ENCODE results near the gene OLFML1.
"Not testable (repeated sequence)": the region's sequence is repeated elsewhere in the genome, so short reads cannot be mapped to it uniquely, and the experiment has no call there.

Gene OLFML1

DNA sequence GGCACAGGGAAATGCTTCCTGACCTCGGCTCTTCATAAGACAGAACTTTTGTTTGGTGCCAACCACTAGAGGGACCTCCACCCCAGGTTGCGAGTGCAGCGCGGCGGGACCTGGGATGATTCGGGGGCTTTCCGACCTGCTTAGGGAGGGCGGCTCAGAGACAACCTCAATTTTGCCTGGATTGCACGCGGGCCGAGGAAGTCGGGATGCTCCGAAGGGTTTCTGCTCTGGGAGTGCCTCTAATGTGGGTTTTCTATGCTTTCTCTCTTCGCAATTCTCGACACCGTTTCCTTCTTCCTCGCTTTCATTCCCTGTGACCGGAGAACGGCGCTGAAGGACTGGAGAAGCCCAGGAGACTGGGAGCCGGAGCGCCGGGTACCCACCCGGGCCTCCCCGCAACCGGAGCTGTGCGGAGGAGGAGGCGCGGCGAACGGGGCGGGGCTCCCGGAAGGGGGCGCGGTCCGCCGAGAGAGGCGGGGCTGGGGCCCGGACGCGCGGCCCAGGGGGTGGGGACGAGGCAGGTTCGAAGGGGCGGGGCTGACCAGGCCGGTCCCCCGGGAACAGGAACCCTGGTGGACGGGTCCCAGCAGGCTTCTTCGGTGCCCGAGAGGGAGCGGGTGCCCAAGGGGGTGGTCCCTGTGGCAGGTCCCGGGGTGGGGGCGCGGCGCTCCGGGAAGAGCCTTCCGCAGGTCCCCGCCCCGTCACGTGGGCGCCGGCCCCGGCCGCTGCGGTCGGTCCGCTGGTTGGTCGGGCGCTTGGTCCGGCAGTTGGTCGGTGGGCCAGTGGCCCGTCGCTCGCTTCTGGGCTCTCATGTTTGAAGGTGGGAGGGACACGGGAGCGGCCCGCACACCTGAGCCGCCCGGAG, 28.2 kb downstream of the OLFML1 start, which contains the start of gene PPFIBP2:
TSS of gene PPFIBP2 (plus strand) at position 766 of the 865 bp plus-strand sequence. CDS start 35,477 bp downstream, outside the sequence.
- DNase-seq = peak; percentile 83

DNA sequence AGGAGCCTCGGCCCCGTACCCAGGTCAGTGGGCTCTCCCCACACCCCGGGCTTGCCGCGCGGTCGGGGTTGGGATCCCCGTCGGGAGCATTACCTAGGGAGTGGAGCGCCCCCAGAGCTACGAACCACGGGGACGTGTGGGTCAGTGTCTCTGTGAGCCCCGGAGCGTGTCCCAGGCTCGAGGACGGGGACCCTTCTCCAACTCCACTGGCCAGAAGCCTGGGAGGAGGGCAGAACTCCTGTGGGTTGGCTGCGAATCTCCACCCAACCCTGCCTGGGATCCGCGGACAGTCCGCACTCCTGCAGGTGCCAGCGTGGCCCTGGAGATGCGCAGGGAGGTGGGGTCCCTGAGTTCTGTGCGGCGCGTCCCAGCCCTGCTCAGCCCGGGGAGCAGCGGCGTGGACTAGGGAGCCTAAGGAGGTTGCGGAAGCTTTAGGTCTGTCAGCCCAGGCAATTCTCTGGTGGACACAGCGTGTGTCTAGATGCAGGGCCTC, 28.8 kb downstream of the OLFML1 start:
- no peak for DNase-seq

DNA sequence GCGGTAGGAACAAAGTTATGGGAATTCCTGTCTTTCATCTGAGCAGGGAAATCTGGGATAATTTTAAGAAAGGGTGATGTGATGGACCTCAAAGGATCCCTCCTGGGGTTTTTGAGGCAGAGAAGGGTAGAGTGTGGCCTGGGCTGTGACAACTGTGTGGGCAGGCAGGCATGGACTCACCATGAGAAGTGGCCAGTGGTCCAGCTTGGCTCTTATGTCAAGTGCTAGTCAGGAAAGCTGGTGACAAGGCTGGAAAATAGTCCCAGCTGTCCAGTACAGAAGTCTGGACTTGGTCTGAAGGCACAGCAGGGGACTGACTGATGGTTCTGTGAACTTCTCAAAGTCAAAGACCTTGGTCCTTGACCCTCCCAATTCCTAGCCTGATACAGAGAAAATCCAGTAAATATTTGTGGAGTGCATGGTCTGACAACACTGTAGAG, 30.2 kb downstream of the OLFML1 start:
- DNase-seq = no peak

DNA sequence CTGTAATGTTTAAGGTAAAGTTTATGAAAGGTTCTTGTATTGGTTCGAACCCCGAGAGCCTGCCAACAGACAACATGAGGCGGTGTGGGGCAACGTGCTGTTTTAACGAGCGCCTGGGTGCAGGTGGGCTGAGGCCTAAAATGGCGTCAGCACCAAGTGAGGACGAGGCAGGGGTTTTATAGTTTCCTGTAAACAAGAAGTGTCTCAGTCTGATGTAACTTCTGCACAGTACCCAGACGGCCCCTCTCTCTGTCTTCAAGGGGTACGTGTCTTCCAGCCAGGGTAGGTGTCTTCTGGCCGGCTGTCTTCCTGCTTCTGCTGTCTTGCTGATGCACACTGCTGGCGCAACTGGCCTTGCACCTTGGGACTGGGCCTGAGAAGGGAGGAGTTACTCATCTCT, 31.2 kb downstream of the OLFML1 start:
- no peak for DNase-seq

DNA sequence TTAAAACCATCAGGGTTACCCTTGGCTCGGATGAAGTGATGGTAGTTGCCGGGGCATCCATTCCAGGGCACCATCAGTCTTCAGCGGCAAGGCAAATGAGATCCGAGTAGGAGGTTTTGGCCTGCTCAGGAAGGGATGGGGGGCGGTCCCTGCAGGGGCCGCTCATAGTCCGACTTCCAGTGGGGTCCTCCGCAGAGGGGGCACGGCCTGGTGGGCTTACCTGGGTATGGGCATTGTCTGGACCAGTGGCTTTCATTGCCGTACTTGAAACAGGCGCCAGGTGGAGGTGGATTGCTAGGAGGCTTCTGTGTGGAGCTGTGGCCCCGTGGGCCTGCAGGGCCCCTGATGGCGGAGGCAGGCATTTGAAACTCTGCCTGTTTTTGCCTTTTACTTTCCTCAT, 32.4 kb downstream of the OLFML1 start:
- not testable (repeated sequence) for DNase-seq

DNA sequence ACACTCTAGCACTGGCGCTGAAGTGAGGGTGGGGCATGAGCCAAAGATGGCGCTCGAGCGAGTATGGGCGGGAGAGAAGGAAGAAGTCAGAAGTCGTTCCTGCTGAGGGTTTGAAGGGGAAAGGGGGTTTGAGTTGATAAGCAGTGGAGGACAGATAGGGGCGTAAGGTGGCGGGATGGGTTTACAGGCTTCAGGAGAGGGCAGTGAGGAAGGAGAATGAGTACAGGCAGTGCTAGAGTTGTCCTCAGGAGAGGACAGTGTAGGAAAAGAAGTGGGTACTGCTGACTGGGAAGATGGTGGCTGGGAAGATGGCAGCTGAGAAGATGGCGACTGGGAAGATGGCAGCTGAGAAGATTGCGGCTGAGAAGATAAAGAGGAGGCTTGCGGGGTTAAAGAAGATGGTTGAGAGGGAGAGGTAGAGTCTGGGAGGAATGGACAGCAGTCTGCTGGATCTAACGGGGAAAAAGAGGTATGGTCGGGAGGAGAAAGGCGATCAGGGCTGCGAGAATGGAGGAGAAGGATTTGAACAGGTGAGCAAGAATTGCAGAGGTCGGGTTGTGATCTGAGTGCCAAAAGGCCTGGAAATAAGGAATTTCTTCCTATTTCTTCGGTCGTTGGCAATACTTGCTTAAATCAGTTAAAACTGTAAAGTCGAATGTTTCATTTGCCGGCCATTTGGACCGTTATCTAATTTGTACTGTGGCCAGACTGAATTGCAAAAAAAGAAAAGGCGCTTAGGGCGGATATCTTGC, 33.7 kb downstream of the OLFML1 start:
- DNase-seq = no peak

DNA sequence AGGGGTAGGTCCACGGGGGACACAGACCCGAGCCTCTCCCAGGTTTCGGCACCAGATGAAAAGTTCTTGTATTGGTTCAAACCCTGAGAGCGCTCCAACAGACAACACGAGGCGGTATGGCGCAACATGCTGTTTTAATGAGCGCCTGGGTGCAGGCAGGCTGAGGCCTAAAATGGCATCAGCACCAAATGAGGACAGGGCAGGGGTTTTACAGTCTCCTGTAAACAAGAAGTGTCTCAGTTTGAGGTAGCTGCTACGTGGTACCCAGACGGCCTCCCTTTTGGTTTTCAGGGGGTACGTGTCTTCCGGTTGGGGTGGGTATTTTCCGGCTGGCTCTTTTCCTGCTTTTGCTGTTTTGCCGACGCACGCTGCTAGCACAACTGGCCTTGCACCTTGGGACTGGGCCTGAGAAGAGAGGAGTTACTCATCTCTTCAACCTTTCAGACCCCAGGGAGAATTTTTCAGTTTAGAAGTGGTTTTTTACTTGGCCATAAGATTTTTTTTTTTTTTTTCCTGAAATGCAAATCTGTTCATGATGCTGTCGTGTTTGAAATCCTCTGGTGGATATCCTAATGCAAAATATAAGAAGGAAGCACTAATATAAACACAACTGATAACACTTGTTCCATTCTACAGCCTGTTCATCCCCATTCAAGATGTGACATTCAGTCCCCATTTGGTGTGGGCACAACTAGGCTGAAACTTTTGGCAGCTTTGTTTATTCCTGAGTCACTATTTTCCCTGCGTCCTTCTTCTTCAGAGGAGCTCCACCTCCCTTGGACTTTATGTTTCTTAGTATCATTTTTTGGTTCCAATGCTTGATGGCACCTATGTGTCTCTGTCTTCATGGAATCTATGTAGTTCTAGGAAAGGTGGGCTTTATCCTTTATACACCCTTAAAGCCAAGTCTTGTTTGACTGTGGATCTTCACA, 35.0 kb downstream of the OLFML1 start:
- DNase-seq = no peak

DNA sequence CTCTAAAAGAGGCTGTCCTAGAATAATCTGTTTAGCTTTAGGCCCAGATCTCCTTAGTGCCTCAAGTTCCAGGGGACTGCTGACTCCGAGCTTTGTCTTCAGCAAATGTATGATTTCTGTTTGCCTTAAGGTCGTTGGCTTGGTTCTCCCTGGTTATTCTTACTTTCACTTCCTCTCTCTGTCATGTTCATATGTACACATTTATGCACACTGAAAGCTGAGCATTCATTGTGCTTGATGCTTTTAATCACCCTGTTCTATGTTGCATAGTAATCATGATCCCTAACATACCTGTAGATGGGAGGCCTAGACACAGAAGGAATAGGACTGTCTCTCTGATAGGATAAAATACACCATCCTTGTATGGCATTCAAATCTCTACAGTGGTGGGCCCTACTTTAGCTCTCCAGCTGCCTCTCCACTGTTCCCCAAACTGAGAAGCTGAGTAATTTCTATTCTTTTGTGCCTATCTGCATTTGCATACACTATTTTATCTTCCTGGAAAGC, 35.7 kb downstream of the OLFML1 start:
- no peak for DNase-seq

DNA sequence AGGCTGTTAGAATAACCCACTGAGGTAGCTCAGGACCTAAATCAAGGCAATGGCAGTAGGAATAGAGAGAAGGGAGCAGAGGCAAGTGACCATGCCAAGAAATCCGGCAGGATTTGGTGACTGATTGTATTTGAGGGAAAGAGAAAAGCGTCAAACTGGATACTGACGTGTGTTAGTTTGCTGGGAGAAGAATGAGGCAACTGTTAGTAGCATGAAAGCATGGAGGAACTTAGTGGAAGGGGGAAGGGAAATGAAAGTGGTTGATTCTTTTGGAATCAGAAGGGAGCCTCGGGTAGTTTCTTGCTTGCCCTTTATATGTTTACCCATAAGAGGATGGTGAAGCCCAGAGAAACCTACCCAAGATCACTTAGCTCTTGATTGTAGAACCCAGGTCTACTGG, 36.8 kb downstream of the OLFML1 start:
- DNase-seq = no peak

DNA sequence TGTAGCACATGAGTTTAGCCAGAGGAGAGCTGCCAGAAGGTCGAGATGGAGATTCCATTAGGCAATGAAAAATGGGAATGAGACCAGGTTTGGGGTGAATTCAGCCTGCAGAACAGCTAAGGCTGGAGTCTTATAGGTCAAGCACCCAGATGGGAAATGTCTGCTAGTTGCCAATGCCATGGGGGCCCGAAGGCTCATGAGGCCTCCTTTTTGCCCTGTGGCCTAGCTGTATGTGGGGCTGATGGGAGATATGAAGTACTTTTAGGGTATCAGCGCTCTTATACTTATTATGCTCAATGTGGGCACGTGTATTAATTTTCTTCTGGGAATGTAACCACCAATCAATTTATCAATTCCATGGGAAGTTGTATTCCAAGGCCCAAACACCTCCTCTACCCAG, 37.2 kb downstream of the OLFML1 start:
- no peak for DNase-seq

DNA sequence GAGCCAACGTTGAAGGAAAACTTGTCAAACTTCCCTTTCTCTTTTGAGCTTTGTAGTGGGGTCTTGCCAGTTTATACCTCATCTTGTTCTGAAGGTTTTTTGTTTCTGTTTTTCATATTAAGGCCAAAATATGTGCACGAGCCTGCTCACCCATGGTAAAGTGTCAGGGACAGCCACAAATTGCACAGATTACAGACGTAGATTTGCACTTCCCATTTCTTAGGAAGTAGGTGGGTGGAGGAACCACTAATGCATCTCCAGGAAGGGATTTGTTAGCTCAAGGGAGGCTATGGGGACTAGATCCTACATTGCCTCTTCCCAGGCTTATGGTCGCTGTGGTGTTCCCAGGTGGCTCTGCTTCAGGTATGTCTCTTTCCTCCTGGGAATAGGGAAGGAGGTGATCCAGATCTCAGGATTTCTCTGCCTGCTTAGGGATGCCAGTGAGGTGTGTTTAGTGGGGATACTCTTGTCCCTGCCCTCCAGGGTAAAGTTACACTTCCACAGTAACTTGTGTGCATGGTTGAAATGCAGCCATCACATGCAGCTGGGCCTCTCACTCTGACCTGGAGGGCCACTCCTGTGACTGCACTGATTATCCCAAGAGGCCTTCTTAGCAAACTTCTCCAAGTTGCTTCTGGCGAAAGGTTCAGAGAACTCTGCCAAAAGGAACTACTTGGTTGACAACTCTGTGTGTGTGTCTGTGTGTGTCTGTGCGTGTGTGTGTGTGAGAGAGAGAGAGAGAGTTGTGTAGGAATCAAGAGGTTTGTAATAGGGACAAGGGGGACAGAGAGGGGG, 38.3 kb downstream of the OLFML1 start:
- no peak for DNase-seq

DNA sequence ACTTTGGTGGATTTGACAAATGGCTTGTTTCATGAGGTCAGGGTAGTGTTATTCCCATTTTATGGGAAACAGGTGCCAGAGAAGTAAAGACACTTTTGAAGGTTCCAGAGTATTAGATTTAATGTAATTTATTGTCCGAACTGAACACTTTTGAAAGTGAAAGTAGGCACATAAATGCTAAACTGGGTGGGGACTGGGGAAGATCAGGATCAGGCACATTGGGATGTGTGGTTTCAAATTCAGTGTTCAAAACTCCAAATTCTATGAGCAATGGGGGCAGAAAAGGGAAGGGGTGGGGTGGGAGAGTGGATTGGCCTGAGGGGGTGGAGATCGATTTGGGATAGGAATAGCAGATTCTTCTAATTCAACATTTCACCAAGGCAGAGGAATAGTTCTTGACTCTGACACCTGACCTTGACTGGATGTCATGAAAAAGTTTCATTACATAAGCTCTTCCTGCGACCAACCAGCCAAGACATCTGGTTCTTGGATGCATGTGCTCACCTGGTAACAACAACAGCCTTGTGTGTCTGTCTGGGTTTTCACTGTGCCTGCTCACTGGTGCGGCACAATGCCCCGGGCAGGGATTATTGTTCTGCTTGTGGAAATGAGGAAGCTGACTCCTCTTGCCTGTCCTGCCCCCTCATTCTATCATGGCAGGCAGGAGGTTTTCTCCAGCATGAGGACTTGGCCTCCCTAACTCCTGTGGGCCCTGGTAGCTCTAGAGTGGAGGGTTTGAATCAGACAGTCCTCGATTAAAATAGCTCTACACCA, 39.3 kb downstream of the OLFML1 start:
- no peak for DNase-seq

DNA sequence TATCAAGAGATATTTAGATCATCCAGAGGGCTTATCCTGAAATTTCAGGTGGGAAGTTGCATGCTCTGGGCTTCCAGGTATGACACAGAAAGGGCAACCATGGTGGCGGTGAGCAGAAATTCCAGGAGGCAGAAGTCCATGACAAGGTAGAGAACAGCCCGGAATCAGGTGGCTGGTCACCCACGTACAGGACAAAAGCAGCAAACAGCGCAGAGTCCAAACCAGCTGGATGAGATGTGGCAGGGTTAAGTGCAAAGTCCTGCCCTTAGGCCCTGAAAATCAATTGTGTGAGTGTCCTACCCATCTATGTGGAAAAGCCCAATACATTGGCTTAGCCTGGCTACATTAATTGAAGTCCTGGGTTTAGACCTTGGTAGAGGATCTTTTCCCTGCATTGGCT, 40.1 kb downstream of the OLFML1 start:
- DNase-seq = no peak

DNA sequence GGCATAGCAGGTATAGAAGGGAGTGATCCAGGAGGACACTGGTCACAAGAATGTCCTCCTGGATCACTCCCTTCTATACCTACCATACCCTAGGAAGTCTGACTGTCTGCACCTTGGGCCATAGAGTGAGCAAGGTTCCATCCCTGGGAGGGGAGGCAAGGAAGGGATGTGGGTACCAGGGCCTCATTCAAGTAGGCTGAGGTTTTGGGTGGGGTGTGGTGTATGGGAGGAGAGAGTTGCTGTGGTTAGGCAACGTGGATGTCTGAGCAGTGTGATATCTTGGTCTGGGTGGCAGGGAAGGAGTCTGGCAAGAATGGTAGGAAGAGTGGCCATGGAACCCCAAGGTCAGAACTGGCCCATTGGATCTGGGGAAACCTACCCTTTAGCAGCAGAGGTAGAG, 41.7 kb downstream of the OLFML1 start:
- peak; percentile 51 for DNase-seq

DNA sequence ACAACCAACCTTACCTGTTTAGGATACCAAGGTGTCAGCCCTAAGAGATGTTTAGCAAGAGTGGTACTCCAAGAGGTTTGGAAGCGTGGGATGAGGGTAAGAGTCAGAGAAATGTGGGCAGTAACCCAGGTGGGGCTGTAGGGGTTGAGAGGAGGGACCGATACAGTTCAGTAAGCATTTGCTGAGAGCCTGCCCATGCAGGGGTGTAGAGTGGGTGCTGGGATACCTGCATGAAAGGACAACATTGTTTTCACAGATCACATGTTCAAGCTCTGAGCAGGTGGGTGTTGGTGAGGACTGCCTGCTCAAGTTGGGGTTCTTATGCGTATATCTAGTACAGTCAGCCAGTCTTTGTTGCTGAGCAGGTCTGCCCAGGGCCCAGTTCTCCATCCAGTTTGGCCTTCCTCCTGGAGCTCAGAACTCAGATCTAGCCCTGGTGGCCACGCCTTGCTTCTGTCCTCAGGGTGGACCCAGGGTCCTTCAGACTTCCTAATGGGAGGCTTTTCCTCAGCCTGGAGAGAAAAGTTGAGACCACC, 43.3 kb downstream of the OLFML1 start:
- no peak for DNase-seq

DNA sequence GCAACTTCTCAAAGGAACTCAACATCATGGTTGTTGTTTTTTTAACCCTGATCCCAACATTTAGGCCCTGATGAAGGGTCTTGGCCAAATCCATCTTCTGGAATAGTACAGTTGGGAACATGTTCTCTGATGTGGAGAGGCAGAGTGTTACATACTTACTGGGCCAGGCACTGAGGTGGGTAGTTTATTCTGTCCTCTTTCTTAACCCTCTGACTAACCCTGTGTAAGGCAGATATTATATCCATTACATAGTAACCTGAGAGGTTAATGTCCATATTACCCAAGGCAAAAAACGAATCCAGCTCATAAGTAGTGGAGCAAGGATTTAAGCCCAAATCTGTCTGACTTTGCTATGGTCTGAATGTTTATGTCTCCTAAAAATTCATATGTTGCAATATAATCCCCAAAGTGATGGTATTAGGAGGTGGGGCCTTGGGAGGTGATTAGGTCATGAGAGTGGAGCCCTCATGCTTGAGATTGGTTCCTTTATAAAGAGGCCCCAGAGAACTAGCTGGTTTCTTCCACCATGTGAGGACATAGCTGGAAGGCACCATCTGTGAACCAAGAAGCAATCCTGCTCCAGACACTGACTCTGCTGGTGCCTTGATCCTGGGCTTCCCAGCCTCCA, 44.8 kb downstream of the OLFML1 start:
- no peak for DNase-seq

DNA sequence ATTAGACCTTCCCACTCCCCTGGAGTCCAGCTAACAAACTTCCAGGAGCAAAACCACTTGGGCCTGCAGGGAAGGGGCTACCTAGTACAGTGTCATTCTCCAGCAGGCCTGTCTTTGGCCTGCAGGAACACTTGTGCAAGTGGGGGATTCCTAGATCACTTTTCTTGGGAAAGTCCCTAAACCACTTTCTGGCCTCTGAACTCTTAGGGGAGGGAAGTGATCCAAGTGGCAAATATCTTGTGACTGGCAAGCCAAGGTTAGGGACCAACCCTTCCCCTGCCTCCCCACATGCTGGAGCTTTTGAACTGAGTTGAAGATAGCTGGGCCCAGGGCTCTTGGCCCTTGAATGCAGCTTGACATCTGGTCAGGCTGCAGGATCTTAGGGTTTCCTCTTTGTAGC, 45.7 kb downstream of the OLFML1 start:
- no peak for DNase-seq

DNA sequence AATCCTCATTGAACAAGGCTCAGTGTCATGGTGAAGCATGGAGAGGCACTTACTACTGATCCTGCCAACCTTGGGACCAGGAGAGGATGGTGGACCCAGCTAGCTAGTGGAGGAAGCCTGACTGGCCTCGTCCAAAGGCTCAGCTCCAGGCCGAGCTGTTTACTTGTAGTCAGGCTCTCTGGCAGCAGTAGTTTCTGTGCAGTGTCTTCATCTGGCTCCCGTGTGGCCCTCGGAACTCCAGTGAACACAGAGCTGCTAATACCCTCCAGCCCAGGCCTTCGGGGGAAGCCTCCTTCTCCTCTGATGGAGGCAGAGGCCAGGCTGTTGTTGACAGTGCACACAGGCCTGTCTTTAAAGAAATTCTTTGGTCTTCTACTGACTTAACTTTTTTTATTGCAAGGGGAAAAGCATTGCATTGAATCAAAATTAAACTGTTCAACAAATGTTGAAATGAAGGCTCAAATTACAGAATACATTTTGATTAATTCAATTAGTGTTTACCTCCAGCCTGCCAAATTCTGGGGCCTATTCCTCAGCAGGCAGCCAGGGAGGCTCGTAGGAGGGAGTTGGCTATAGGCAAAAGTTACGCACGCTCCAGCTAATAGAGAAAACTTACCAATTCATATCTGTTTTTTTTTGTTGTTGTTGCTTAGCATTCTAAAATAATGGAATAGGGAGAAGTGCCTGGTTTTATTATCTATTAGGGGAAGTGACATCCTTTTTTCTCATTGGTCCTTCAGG, 47.3 kb downstream of the OLFML1 start:
- no peak for DNase-seq

Data from activated CD4-positive, alpha-beta T cell treated with anti-CD3 and anti-CD28 coated beads, Interleukin-10, Interleukin-2, amounts not matched to agents 100 ng/mL and 50 ng/mL, durations not matched to agents 16 hours and 8 hours (primary cell).